NCI-H1092 treated with DMSO at 0.1 percent for 48 hours (cell line): Measurements from ENCODE around the gene CPB2.
A peak's percentile ranks its signal among the peaks of the same experiment; 100 is the strongest.

Experiments used
- DNase-seq: peaks from one replicate; lab custom pipeline; 2025; lab: John Stamatoyannopoulos, UW

The CPB2 gene

DNA sequence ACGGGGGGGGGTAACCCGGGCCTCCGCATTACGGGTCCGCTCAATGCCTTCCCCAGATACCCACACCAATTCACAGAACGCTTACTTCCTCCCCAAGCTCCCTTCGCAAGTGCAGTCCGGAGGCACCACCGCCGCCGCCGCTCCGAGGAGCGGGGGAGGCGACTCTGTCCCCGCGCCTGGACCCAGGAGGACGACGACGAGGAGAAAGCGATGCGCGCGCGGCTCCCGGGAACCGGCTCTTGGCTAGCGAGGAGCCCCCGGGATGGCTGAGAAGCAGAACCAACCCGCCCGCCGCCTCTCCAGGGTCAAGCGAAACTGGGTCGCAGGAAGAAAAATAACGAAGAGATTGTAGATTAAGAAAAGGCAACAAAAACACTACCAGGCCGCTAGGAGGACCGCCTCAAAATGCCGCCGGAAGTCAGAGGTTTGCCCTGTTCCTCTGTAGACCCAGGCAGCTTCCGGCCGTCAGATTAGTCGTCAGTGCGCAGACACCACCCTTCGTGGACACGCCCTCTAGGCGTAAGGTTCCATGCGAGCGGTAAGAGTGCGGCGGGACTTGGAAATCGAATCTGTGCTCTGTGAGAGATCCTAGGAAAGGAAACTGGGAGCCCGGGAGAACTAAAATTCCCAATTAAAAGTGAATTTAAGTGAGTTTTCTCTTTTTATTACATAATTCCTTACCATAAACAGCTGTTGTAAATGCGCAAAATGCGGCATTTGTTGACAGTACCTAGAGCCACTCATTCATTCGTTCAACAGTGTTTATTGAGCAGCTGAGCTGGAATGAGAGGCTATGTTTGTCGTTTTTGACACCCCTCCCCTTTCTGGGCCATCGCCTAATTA is 52.3 kb downstream of the CPB2 start, which contains the start of gene ZC3H13:
Gene ZC3H13, minus strand, starts transcription at position 428 of the 843 bp plus-strand sequence. CDS start 7,239 bp downstream, outside the sequence.
- DNase-seq = peak; percentile 80

DNA sequence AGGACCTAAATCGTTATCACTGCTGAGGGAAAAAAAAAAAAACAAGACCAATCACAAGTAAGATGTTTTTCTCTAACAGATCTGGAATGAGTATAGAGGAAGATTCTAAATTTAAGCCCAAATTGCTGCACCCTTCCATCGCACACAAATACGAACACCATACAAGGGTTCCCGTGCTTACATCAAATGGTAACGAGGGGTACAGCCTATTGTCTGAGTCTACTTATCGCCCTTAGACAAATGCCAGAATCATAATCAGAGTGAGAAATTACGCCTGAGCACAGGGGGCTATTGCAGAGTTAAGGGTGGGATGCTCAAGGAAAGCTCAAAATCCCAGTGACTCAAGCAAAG is 52.9 kb downstream of the CPB2 start:
- peak; percentile 32 for DNase-seq

DNA sequence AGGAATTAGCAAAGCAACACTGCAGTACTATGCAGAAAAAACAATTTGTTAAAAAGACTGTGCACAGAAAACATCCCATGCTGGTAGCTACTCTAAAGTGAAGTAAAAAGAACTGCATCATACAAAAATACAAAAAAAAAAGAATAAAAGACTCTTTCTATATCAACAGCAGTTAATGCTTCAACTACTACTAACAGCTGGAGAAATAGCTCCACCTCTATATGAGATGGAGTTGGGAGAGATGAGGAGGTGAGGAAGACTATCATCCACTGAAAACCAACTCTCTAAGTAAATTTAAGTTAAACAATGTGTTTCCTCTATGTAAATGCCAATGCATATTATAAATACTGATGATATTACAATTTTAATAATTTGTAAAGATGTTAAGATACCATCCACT is 54.1 kb downstream of the CPB2 start:
- no peak for DNase-seq

DNA sequence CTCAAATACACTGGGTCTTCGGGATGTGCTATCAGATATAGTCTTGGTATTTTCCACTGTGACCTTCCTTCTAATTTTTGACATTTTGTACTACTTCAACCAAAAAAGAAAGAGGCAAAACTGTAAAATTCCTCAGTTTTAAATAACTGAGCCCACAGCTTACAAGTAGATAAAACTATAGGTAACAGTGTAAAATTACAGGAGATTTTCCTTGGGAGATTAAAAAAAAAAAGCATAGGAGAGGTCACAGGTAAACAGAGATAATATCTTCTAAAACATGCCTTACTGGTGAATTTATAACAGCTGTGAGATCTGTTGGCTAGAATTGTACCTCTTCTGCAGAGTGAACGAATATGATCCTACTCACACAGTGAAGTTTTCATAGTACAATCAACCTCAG is 59.4 kb downstream of the CPB2 start:
- no peak for DNase-seq

DNA sequence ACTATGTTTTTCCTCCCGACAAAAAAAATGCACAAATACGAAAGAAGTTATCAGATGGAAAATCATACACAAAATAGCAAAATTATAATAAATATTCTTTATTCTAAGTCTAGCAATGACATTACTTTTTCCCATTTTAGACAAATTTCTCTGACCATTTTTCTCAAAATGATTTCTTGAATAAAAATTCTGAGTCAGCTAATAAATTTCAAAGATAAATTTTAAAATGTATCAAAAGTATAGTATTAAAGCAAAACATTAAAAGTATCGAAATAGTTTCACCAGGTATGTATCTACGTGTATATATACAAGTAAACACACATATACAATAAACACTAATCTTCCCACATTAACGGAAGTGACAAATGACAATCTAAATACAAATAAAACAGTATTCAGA is 61.2 kb downstream of the CPB2 start:
- DNase-seq = no peak

DNA sequence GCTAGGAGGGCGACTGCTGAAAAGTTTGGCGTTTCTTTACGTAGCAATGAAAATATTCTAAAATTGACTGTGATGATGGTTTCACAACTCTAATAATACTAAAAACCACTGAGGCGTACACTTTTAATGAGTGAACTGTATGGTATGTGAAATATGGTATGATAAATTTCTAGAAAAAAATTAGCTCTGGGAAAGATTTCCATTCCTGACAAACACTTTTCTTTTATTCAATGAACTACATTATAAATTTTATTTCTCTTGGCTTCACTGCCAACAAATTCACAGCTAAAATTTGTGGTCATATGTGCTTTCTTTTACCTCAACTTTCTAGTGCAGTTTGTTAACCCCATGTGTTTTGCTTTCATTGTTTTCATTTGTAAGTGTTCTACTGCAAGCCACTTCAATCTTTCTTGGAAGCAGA is 63.4 kb downstream of the CPB2 start:
- no peak for DNase-seq

DNA sequence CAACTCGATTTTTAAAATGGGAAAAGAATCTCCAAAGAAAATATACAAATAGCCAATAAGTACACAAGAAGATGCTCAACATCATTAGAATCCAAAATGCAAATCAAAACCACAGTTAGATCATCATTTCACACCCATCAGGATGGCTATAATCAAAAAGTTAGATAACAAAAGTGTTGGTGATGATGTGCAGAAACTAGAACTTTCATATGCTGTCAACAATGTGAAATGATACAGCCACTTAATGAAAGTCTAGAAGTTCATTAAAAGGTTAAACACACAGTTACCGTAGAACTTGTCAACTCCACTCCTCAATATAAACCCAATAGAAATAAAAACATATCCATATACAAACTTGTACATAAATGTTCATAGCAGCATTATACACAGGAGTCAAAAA is 64.1 kb downstream of the CPB2 start:
- DNase-seq = no peak

DNA sequence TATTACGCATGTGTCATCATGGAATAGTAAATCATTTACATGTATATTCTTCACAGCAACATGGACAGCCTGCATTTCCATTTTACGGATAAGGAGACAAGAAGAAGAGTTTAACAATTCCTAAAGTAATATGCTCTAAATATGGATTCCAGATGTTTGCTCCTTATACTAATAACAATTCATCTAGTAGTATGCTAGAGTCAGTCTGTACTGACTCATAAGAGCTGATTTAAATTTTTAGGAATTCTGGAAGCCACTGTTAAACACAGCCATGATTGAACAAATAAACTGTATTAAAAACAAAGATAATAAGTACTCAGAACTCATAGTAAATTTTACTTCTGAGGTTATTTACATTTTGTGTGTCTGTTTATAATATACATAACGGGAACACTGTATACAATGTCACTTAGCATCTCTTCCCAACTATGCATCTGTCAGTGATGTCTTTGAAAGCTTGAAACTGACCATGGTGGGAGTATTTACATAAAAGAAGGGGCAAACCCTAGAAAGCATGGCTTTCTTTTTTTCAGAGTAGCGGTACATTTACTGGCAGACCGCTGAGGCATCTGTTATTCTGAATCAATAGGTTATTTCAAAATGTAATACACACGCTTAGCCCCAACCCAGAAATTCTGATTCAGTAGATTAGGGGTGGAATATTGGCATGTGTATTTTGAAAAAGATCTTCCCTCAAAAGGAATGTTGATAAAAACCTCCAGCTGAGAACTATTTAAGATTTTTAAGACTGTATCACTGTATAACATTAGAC is 65.2 kb downstream of the CPB2 start:
- DNase-seq = no peak

DNA sequence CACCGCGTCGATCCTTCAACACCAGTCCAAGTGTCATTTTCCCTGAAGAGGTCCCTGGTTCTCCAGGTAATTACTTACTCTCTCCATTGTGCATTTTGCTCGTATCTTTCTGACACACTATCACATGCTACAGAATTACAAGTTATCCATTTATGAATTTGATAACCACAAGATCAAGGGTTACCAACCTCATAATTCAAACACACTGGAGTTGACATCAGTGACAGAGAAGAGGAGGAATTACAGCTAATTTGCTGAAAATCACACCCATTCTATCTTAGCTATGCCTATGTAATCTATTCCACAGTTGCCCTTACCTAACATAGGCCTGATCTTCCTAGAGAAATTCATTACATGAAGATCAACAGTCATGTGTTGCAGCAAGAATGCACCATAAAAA is 66.5 kb downstream of the CPB2 start:
- DNase-seq = no peak

DNA sequence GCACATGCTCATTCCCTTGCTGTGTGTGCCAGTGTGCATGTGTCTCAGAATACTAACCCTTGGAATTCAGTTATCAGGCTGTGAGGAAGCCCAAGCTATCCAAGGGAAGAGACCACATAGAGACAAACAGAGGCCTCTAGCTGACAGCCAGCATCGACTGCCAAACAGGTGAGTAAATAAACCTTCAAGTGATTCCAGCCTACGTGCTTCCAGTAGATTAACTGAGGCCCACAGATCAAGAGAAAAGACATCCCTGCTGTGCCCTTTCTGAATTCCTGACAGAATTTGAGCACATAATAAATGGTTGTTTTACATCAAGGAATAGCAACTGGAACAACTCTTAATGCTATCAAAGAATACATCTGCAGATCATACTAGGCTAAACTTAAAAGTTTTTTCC is 69.8 kb downstream of the CPB2 start:
- DNase-seq = peak; percentile 16

DNA sequence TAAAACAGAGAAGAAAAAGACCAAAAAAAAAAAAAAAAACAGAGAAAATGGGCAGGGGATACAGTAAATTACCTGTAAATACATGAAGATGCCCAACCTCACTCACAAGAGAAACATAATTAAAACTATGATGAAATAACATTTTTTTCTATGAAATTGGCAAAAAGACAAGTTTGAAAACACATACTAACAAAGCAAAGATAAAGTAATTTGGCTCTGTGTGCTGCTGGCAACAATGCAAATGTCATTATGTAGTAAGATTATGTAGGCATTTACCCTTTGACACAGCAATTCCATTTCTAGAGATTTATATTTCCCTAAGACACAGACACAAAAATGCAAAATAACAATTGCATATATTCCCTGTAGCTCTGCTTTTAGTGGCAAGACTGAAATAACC is 72.5 kb downstream of the CPB2 start:
- no peak for DNase-seq

DNA sequence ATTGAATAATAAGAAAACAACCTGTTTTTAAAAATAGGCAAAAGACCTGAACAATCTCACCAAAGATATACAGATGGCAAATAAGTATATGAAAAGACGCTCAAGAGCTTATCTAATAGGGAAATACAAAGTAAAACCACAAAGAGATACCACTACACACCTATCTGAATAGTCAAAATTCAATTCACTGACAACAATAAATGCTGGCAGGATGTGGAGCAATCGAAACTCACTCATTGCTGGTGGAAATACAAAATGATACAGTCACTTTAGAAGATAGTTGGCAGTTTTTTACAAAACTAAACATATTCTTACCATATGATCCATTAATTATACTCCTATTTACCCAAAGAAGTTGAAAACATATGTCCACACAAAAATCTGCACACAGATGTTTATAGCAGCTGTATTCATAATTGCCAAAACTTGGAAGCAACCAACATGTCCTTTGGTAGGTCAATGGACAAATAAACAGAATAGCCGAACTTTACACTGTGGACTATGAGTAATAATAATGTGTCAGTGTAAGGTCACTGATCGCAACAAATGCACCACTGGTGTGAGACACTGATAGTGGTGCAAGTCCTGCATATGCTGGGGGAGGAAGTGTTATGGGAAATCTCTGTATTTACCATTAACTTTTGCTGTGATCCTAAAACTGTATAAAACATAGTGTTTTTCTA is 73.1 kb downstream of the CPB2 start:
- no peak for DNase-seq

DNA sequence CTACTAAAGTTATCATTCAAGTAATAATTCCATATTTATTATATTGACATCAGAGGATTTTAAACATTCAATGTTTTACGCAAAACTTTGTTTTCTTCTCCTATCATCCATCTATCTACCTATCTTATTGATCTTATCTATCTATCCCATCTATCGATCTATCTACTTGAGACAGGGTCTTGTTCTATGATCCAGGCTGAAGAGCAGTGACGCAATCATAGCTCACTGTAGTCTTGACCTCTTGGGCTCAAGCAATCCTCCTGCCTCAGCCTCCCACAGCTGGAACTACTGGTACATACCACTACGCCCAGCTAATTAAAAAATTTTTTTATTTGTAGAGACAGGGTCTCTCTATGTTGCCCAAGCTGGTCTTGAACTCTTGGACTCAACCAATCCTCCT is 79.7 kb downstream of the CPB2 start:
- no peak for DNase-seq

DNA sequence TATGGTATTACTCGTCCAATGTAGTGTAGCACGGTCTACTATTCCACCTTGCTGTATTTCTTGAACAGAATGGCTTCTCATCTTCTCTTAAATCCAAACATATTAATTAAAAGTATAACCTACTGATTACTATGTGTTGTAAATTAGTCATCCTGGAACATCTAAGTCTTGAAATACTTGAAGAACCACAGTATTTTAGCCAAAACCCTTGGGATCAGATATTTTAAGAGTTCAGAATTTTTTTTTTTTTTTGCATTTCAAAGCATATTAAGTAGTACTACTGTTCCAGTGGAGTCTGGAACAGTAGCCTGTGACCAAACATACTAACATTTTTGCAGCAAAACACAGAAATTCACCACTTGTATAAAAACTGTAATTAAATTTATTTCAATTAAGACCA is 82.4 kb downstream of the CPB2 start:
- DNase-seq = no peak

DNA sequence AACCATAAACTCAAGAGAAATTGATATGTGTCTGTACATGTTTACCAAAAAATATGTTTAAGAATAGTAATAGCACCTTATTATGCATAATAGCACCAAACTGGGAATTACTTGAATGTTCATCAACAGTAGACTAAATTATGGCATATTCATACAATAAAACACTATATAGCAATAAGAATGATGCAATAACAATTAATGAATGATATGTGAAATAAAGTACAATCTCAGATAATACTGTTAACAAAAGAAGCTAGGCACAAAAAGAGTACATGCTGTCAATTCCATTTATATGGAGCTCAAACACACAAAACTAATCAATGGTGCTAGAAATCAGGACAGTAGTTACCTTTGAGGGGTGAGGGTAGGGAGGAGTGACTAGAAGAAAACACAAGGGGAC is 88.6 kb downstream of the CPB2 start:
- DNase-seq = no peak

DNA sequence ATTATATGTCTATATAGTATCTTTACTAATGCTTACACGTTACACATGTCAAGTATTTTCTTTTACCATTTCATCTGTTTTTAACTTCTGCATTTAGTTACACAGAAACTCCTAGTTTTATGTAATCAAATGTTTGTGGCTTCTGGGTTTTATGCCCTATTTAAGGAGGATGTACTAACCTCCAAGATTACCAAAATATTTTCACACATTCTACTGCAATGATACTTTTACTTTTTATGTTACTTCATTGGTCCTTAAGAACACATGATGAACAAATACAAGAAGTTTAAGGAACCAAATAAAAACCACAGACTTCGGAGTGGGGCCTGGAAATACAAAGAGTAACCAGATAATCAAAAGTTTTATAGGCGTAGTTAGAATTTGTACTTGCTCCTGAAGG is 89.5 kb downstream of the CPB2 start:
- DNase-seq = no peak

DNA sequence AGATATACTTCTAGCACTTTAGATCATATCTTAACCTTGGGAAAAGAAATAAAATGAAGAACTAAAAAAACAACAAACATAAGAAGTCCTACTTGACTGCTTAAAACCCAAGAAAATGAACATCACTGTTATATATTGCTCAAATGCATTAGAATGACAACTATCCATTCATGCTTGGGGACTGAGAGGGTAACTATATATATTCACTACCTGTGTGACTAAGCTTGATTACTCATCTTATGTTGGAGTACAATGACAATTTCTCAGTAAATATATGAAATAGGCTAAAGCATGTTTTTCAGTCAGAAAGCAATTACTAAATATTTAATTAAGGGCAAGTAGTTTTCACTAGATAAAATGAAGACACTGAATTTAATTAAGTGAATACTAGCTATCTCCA is 92.4 kb downstream of the CPB2 start:
- no peak for DNase-seq

DNA sequence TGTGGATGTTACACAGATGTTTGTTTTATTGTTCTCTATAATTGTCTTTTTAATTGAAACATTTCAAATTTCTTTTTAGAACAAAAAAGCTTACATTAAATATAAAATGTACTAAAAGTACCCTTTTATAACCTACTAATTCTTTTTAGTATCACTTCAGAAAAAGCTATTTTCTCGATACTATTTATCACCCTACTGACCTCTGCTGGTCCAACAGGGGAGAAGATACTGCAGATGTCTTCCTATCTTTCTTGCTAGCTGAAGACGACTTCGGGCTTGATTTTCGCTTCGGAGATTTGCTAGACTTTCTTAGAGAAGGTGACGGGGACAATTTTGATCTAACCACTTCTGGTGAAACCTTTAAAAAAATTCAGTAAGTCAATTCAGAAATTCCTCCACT is 94.7 kb downstream of the CPB2 start:
- peak; percentile 29 for DNase-seq

DNA sequence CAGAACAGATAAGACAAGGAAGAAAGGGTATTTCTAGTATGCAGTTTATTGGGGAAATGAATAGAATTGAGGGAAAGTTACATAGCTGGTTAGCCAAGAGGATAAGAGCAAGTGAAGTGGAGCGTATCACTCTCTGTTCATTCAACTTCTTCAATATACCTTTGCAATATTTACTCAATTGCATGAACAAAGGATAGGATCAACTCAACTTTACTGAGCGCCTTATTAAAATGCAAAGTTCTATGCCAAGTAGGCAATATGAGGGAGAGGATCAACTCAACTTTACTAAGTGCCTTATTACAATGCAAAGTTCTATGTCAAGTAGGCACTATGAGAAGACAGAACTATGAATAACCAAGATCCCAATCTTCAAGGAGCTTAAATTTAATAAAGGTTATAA is 96.2 kb downstream of the CPB2 start:
- no peak for DNase-seq

DNA sequence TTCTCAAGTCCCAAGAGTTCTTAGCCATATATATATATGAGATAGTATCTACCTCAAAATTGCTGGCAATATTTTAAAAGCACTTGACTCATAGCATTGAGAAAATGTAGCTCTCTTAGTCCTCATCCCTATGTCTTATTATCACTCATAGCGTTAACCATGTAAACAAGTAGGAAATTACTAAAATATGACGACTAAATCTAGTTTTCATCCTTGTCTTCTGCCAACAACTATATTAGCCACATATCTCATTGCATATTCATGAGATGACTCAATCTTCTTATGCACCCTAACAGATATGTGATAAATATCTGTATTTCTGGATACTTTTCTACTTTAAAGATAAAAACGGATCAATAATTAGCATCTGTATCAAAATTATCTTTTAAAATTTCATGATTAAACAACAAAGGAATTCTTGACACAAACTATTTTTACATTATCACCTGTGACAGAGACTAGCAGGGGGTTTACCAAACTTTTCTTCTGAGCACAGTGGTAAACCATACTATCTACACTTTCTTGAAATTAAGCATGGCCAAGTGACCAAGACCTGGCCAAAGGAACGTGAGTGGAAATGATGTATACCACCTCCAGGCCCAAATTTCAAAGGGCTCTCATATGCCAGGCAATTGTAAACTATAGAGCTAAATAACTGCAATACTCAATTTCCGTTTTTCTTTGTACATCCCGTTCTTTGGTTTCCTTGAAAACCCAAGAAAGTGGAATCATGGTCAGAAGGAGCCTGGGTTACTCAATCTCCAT is 98.0 kb downstream of the CPB2 start:
- DNase-seq = no peak

DNA sequence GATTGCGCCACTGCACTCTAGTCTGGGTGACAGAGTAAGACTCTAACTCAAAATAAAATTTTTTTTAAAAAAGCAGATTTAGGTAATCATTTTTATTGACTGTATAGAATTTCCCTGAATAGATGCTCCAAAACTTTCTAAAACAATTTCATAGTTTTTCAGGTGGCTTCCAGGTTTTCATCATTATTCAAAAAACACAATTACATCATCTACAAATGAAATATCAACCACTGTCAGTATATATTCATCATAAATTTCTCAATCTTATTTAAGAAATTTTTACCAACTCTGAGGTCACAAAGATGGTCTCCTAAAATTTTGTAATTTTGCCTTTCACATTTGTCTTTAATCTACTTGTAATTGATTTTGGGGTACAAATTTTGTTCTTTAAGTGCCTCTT is 100.3 kb downstream of the CPB2 start:
- DNase-seq = no peak
